Measurements from ENCODE around the gene SSBP2. TPM values are rescaled to one million over a fixed set of nuclear protein-coding genes. Genes with fewer than 3 reads are reported as not detected.

The SSBP2 gene
- total RNA-seq, 4 donors from 2014 or later: 10.9 to 22.3 (median 14.9) TPM

DNA sequence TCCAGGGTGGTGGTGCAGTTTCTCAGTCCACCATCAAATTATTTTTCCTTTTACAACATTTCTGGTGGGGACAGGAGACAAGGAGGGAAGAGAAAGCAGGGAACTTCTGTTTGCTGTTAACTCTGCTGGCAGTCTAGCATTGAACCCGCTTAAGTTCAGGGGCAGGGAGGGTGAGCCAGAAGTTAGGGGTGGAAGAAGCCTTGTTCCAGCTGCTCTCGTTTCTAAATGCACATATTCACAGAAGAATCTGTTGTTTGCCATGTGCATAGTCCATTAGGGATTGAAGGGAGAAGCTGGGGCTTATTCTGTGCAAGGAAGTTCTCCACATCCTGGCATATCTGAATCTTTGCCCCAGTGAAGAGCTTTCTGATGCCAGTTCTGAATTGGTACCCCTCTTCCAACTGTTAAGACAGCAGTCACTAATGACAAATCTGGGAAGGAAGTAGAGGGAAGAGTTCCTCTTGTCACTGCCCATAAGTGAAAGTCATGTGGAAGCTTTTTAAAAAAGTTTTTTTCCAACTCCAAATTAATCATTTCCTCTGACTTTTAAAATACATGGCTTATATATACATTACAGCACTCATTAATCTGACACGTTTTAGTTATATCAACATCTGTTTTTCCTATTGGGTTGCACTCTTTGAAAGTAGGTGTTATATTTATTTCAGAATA, 324.4 kb downstream of the SSBP2 start:
- TF ChIP-seq, protein P1, sequence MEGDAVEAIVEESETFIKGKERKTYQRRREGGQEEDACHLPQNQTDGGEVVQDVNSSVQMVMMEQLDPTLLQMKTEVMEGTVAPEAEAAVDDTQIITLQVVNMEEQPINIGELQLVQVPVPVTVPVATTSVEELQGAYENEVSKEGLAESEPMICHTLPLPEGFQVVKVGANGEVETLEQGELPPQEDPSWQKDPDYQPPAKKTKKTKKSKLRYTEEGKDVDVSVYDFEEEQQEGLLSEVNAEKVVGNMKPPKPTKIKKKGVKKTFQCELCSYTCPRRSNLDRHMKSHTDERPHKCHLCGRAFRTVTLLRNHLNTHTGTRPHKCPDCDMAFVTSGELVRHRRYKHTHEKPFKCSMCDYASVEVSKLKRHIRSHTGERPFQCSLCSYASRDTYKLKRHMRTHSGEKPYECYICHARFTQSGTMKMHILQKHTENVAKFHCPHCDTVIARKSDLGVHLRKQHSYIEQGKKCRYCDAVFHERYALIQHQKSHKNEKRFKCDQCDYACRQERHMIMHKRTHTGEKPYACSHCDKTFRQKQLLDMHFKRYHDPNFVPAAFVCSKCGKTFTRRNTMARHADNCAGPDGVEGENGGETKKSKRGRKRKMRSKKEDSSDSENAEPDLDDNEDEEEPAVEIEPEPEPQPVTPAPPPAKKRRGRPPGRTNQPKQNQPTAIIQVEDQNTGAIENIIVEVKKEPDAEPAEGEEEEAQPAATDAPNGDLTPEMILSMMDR (IDR thresholded peaks at IDR 0.05): no peak
- TF ChIP-seq POLR2A (IDR thresholded peaks at IDR 0.05): no peak
- H3K4me3 ChIP-seq: no peak overlapping the region
- no peaks in the 10 kb centered on the region for H3K27me3 ChIP-seq
- no peaks in the 10 kb centered on the region for H3K9me3 ChIP-seq
- H3K36me3 ChIP-seq: no peaks in the 10 kb centered on the region
- peak overlapping the region in 1 of 4 donors; percentile 15 for H3K27ac ChIP-seq
- peaks cover 0 to 7% (median 0%) of the 10 kb centered on the region in 4 donors for H3K4me1 ChIP-seq
- no peak for DNase-seq

DNA sequence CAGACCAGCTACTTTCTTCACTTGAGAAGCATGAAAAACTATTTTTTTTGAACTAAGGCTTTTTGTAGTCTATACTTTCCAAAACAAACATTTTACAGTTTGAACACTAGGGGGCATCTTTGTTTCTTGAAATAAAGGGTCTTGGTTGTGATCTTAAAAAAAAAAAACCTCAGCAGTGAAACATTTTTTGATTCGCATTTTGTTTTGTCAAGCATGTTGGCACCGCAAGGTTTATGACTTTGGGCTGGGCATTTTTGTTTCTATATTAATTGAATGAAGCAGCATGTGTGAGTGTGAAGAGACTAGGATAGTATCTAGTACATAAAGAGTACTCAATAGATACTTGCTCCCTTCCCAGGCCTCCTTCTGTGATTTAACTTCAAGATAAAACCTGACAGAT, 325.3 kb downstream of the SSBP2 start:
- no peak overlapping the region for H3K4me3 ChIP-seq
- no peak for DNase-seq
- H3K27ac ChIP-seq: peak overlapping the region in 1 of 4 donors; percentile 15
- H3K4me1 ChIP-seq: peaks cover 0 to 7% (median 0%) of the 10 kb centered on the region in 4 donors
- H3K9me3 ChIP-seq: no peaks in the 10 kb centered on the region
- no peaks in the 10 kb centered on the region for H3K27me3 ChIP-seq
- TF ChIP-seq, protein P1 (IDR thresholded peaks at IDR 0.05): peak; percentile 27 to 81 (median 60)
- no peak for TF ChIP-seq POLR2A (IDR thresholded peaks at IDR 0.05)
- no peaks in the 10 kb centered on the region for H3K36me3 ChIP-seq

DNA sequence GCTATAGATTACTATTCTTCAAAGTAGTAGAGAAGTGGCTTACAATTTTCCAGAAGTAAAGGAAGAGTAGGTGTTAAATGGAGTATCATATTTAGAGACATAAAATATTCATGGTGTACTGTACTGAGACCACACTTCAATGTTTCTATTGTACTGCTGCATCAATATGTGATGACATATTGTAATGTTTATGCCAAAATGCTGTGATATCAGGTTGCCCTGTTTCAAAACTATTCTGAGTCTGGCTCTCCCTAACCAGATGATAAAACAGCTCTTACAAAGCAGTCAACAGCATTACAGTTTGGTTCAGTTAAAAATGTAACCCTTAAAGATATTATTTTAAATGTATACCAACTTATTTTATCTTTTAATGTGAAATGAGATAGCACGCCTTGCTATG, 326.2 kb downstream of the SSBP2 start:
- Histone ChIP-seq H3K36me3 (no peaks in the 10 kb centered on the region), H3K27ac (no peak overlapping the region), H3K27me3 (no peaks in the 10 kb centered on the region), H3K4me3 (no peak overlapping the region), H3K4me1 (peaks cover 0 to 7% (median 0%) of the 10 kb centered on the region in 4 donors), H3K9me3 (no peaks in the 10 kb centered on the region)
- TF ChIP-seq, protein P1 (IDR thresholded peaks at IDR 0.05): no peak
- no peak for TF ChIP-seq POLR2A (IDR thresholded peaks at IDR 0.05)
- no peak for DNase-seq

DNA sequence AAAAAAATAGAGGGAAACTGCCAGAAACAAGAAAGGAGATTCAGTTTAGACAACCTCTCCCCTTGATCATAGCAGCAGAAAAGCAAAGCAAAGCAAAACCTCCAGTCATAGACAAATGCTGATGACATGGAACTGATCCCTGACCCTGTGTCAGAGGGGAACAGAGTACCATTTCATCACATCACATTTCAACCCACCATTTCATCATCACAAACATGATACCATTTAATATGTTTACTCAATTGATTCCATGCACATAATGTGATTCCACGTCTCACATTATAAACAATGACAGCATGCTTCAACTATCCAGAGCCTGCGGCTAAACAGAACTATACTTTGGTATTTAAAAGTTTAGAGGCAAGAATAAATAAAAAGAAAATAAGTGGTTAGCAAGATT, 328.2 kb downstream of the SSBP2 start:
- TF ChIP-seq, protein P1 (IDR thresholded peaks at IDR 0.05): no peak
- TF ChIP-seq POLR2A (IDR thresholded peaks at IDR 0.05): no peak
- no peaks in the 10 kb centered on the region for H3K27me3 ChIP-seq
- DNase-seq: no peak
- no peaks in the 10 kb centered on the region for H3K36me3 ChIP-seq
- H3K4me1 ChIP-seq: peaks cover 0 to 7% (median 0%) of the 10 kb centered on the region in 4 donors
- peak overlapping the region in 1 of 4 donors; percentile 21 for H3K27ac ChIP-seq
- no peaks in the 10 kb centered on the region for H3K9me3 ChIP-seq
- H3K4me3 ChIP-seq: no peak overlapping the region

DNA sequence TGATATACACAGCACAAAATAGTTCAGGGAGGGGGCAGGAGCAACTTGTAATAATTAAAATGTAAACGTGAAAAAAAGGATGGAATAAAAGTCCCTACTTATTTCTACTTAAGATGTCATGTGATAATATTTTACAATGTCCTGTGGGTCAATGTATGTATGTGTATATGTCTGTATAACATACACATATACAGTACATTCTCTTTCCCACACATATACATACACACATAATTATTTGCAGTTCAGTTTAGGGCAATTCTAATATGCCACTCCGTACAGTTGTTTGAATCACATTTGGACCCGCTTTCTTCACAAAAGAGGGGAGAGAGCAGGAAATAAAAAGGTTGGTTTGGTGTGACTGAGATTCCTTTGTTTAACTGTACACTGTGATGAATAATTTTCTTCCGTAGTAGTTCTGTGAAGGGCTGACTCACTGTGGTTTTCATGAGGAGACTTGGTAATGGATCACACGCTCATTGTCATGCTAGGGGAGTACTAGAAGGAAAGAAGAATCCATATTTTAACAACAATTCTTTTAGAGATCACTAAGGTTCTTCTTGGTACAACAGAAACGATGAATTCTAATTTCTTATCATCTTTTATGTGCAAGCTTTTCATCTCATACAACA, 330.7 kb downstream of the SSBP2 start:
- DNase-seq: no peak
- Histone ChIP-seq H3K4me3 (no peak overlapping the region), H3K27ac (no peak overlapping the region), H3K27me3 (no peaks in the 10 kb centered on the region), H3K36me3 (peaks cover 0 to 6% (median 0%) of the 10 kb centered on the region in 3 donors), H3K4me1 (no peaks in the 10 kb centered on the region), H3K9me3 (no peaks in the 10 kb centered on the region)
- no peak for TF ChIP-seq POLR2A (IDR thresholded peaks at IDR 0.05)
- TF ChIP-seq, protein P1 (IDR thresholded peaks at IDR 0.05): no peak

Measured in Peyer's patch (tissue), 4 donors.